GM18951 (cell line): ENCODE measurements around the gene KRTAP10-1.

Experiments used
- POLR2A ChIP-seq: IDR thresholded peaks from 4 replicates; pipeline ENCODE4 v1.6.1; 2011; ENCODE audit warnings: mild to moderate bottlenecking; ENCODE audit not compliant: insufficient read length, insufficient read depth; ENCODE audit errors: extremely low read depth
- in situ Hi-C: fragments of 300-500 bp; cut with MboI; formaldehyde crosslinking; loops from one replicate; pipeline ENCODE4 v1.12.0; 2022; ENCODE audit warnings: low sequenced_read_pairs, mixed read lengths, inconsistent platforms; ENCODE audit not compliant: unreplicated experiment

The KRTAP10-1 gene

DNA sequence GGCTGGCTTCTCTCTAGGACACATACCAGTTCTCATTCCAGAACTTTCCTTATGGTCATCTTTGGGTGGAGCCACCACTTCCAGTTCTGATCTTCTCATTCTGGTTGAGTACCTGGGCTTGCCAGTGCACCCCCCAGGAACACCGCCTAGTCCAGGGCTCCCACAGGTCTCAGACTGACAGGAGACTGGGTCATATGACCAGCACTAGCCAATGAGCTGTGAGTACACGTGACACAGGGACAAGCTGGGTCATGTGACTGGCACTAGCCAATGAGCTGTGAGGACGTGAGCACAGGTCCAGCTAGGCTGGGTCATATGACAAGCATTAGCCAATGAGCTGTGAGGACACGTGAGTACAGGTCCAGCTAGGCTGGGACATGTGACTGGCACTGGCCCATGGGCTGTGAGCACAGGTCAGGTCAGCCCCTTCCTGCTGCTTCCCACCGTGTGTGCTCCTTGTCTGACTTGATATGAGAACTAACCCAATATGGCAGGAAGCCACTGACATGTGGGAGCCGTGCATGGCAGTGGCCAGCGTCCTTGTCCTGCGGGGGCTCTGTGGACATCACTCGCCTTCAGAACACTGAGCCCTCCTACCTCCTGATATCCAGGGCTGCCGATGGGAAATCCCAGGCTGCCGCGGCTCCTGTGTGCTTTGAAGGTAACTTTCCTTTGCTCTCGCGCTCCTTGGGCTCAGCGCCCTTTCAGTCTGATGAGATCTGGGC, 22.7 kb downstream of the KRTAP10-1 start:
- no peak for TF ChIP-seq POLR2A
- in situ Hi-C loops, result no loop called here

- TF ChIP-seq POLR2A, result no peak
- in situ Hi-C loops, result no loop called here
Observed at GRCh38 chr21:44516828-44517174, 23.2 kb downstream of the KRTAP10-1 start.

GRCh38 chr21:44516342-44516741, 23.7 kb downstream of the KRTAP10-1 start:
- in situ Hi-C loops, result no loop called here
- no peak for TF ChIP-seq POLR2A

- TF ChIP-seq POLR2A, result no peak
- in situ Hi-C loops, result no loop called here
Observed at GRCh38 chr21:44515359-44516165, 24.4 kb downstream of the KRTAP10-1 start.

DNA sequence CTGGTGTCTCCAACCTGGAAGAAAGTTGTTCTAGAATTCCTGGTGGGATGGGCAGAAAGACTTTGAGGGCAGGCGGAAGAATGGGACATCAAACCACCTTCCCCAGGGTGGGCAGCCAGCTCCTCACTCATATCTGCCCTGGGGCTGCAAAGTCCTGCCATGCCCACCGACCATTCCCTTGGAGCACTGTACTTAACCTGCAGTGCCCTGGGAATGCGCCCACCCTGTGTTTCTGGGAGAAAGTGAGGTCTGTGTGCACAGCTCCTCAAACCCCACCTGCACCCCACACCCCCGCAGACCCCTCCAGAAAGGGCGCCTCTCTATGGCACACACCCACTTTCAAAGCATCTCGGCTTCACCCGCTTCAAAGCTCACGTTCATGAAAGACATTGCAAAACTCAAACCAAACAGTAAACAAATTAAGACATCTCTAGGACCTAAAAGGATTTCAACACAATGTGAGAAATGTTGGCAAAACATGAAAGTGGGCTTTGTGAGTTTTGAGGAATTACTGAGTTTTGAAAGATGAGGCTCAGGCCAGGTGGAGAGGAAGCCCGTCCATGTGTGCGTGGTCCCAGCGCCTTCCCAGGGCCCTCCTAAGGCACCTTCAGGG, 25.1 kb downstream of the KRTAP10-1 start:
- in situ Hi-C loops, result no loop called here
- TF ChIP-seq POLR2A, result no peak

GRCh38 chr21:44514218-44514520, 25.8 kb downstream of the KRTAP10-1 start:
- no peak for TF ChIP-seq POLR2A
- in situ Hi-C loops, result no loop called here

GRCh38 chr21:44513389-44514217, 26.4 kb downstream of the KRTAP10-1 start:
- in situ Hi-C loops, result no loop called here
- no peak for TF ChIP-seq POLR2A

GRCh38 chr21:44512496-44513388, 27.3 kb downstream of the KRTAP10-1 start:
- no peak for TF ChIP-seq POLR2A
- in situ Hi-C loops, result no loop called here

DNA sequence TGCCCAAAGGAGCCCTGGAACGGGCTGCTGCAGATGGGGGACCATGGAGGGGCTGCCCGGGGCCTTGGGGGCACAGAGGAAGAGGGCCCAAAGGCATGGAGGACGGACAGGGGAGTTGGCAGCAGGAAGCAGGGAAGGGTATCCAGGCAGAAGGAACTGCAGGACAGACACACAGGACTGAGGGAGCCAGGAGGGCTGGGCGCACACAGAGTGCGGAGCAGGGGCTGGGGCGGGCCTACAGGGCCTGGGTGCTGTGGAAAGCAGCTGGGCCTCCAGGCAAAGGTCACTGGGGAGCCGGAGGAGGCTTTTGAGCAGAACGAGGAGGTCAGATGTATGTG, 28.1 kb downstream of the KRTAP10-1 start:
- TF ChIP-seq POLR2A, result no peak
- in situ Hi-C loops, result no loop called here

- in situ Hi-C loops, result no loop called here
- TF ChIP-seq POLR2A, result no peak
Observed at GRCh38 chr21:44511219-44511937, 28.6 kb downstream of the KRTAP10-1 start.

DNA sequence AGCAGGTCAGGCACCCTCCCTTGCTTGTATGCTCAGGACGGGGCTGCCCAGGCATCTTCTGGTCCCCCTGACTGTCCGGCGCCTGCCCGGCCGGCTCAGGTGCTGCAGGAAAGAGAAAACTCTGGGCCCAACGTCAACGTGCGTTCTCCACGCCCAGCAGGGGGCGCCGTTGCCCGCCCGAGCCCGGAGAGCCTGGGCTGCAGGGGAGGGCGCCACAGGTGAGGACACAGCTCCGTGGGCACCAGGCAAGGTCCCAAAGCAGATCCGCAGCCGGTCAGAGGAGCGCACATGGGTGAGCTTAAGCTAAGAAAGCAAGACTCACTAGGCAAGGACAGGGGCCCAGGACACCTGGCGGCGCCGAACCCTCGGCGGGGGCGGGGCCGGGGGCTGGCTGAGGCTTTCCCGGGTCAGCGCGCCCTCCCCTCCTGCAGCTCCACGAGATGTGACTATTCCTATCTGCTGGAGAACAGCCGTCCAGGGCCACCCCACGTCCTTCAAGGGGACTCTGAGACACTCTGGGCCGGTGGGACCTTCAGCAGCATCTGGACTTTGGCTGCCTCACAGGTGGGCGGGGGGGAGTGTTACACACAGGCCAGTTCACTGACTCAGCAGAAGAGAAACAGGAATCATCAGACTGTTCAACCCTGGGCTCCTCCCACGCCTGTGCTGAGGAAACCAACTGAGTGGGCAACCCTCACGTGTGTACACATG, 29.3 kb downstream of the KRTAP10-1 start:
- no peak for TF ChIP-seq POLR2A
- in situ Hi-C loops, result no loop called here

- in situ Hi-C loops, result no loop called here
- TF ChIP-seq POLR2A, result no peak
Observed at GRCh38 chr21:44510109-44510507, 29.9 kb downstream of the KRTAP10-1 start.

- in situ Hi-C loops, result no loop called here
- no peak for TF ChIP-seq POLR2A
Observed at GRCh38 chr21:44509539-44509938, 30.5 kb downstream of the KRTAP10-1 start.
